ENCODE measurements around the gene GATA2. TPM values are rescaled to one million over a fixed set of nuclear protein-coding genes. Genes with fewer than 3 reads are reported as not detected.

Gene GATA2
- total RNA-seq, 6 donors from 2014 or later: 17.8 to 97.0 (median 63.0) TPM

DNA sequence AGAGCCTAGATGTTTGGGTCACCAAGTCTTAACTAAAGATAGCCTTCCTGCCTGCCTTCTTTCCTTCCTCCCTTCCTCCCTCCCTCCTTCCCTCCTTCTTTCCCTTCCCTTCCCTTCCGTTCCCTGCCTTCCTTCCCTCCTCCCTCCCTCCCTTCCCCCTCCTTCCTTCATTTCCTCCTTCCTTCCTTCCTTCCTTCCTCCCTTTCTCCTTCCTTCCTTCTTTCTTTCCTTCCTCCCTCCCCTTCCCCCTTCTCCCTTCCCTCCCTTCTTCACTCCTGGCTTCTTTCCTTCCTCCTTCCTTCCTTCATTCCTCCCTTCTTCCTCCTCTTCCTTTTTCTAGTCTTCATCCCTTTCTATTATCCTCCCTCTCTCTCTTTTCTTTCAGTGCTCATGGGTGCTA, 28.3 kb downstream of the GATA2 start:
- H3K4me1 ChIP-seq: no peaks in the 10 kb centered on the region
- WGBS, 2 donors: 23 to 52% methylated on average over 1 of the region's 1 CpG
- H3K27ac ChIP-seq: no peak overlapping the region
- no peaks in the 10 kb centered on the region for H3K36me3 ChIP-seq
- H3K9me3 ChIP-seq: no peaks in the 10 kb centered on the region
- no peaks in the 10 kb centered on the region for H3K27me3 ChIP-seq
- no peak overlapping the region for H3K4me3 ChIP-seq
- TF ChIP-seq POLR2A (IDR thresholded peaks at IDR 0.05) (no peak), EP300 (IDR thresholded peaks at IDR 0.05) (no peak), POLR2AphosphoS5 (IDR thresholded peaks at IDR 0.05) (no peak)
- TF ChIP-seq, protein P1, sequence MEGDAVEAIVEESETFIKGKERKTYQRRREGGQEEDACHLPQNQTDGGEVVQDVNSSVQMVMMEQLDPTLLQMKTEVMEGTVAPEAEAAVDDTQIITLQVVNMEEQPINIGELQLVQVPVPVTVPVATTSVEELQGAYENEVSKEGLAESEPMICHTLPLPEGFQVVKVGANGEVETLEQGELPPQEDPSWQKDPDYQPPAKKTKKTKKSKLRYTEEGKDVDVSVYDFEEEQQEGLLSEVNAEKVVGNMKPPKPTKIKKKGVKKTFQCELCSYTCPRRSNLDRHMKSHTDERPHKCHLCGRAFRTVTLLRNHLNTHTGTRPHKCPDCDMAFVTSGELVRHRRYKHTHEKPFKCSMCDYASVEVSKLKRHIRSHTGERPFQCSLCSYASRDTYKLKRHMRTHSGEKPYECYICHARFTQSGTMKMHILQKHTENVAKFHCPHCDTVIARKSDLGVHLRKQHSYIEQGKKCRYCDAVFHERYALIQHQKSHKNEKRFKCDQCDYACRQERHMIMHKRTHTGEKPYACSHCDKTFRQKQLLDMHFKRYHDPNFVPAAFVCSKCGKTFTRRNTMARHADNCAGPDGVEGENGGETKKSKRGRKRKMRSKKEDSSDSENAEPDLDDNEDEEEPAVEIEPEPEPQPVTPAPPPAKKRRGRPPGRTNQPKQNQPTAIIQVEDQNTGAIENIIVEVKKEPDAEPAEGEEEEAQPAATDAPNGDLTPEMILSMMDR (IDR thresholded peaks at IDR 0.05): no peak
- no peak for ATAC-seq (ENCODE audit: low FRiP score in 2 of 2)
- DNase-seq: no peak

DNA sequence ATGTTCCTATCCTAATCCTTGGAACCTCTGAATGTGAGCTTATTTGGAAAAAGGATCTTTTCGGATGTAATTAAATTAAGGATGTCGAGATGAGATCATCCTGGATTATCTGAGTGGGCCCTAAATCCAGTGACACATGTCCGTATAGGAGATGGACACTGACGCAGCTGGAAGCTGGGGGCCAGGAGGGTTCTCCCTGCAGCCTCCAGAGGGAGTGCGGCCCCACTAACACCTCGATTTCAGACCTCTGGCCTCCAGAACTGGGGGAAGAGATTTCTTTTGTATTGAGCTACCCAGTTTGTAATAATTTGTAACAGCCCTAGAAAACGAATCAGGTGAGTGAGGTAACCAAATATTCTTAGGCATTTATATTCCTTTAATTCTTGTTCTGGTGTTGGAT, 28.8 kb downstream of the GATA2 start:
- H3K9me3 ChIP-seq: no peaks in the 10 kb centered on the region
- 70 to 76% methylated on average over 7 of the region's 7 CpGs for WGBS, 2 donors

DNA sequence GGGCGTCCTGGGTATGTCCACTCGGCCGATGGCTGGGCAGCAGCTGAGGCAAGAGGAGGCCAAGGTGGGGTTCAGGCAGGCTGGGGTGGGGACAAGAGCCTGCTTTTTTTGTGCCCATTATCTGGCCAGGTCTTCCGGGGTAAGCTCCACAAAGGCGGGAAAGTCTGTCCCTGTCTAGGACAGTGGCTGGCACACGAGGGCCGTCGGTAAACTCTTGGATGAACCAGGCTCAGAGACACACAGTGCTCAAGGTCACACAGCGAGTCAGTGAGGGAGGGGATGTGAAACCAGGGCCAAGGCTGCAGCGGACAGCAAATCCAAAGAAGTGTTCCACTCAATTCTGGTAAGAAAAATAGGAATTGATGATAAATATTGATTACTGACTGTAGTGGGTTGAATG, 29.2 kb downstream of the GATA2 start:
- Histone ChIP-seq H3K27me3 (no peaks in the 10 kb centered on the region), H3K9me3 (no peaks in the 10 kb centered on the region), H3K4me3 (no peak overlapping the region), H3K27ac (no peak overlapping the region), H3K36me3 (no peaks in the 10 kb centered on the region), H3K4me1 (no peaks in the 10 kb centered on the region)
- 89 to 93% methylated on average over 10 of the region's 10 CpGs for WGBS, 2 donors
- TF ChIP-seq, protein P1 (IDR thresholded peaks at IDR 0.05): no peak
- TF ChIP-seq POLR2A (IDR thresholded peaks at IDR 0.05) (no peak), EP300 (IDR thresholded peaks at IDR 0.05) (no peak), POLR2AphosphoS5 (IDR thresholded peaks at IDR 0.05) (no peak)
- ATAC-seq (ENCODE audit: low FRiP score in 2 of 2): no peak
- DNase-seq: no peak

More for the DNA sequence above, 28.8 kb downstream of the GATA2 start:
- no peaks in the 10 kb centered on the region for H3K4me1 ChIP-seq
- no peaks in the 10 kb centered on the region for H3K36me3 ChIP-seq
- no peaks in the 10 kb centered on the region for H3K27me3 ChIP-seq
- H3K4me3 ChIP-seq: no peak overlapping the region
- no peak overlapping the region for H3K27ac ChIP-seq
- ATAC-seq (ENCODE audit: low FRiP score in 2 of 2) (no peak), DNase-seq (no peak)
- TF ChIP-seq POLR2AphosphoS5 (IDR thresholded peaks at IDR 0.05) (no peak), POLR2A (IDR thresholded peaks at IDR 0.05) (no peak)
- TF ChIP-seq, protein P1 (IDR thresholded peaks at IDR 0.05): peak in 4 of 6 experiments; percentile 10 to 36 (median 28)

DNA sequence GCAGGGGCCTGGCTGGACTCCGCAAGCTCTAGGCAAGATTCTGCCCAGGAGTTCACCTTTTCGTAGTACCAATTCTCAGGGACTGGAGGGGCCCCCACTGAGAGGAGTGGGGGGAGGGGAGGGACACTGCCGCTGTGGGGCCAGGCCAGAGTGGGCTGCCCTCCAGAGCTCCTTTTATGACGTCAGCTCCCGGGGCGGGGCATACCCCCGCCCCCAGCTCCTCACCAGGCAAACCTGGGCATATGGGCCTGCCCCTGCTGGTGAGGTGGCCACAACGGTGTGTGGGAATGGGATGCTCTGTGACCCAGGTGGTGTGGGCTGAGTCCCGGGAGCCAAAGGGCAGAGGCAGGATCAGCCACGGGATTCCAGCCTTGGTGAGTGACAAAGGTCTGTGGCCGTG, 29.6 kb downstream of the GATA2 start:
- H3K4me1 ChIP-seq: no peaks in the 10 kb centered on the region
- DNase-seq: no peak
- TF ChIP-seq EP300 (IDR thresholded peaks at IDR 0.05) (no peak), POLR2A (IDR thresholded peaks at IDR 0.05) (no peak)
- no peaks in the 10 kb centered on the region for H3K36me3 ChIP-seq
- no peak for ATAC-seq (ENCODE audit: low FRiP score in 2 of 2)
- H3K4me3 ChIP-seq: no peak overlapping the region
- 80 to 83% methylated on average over 2 to 11 of the region's 11 CpGs for whole genome bisulfite sequencing, 2 donors
- H3K27ac ChIP-seq: no peak overlapping the region
- H3K9me3 ChIP-seq: no peaks in the 10 kb centered on the region
- H3K27me3 ChIP-seq: no peaks in the 10 kb centered on the region

DNA sequence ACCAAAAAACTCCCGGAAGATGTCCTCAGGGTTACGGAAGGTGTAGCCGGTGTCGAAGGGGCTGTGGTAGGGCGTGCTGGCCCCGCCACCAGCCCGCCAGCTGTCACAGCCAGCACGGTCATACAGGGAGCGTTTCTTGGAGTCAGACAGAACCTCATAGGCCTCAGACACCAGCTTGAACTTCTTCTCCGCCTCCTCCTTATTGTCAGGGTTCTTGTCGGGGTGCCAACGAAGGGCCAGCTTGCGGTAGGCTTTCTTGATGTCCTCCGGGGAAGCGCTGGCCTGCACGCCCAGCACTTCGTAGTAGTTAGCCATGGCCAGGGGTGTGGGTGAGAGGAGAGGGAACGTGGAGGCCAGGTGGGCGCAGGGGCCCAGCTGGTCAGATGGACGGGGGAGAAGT, 30.1 kb downstream of the GATA2 start:
- DNase-seq: no peak
- TF ChIP-seq, protein P1 (IDR thresholded peaks at IDR 0.05): no peak
- TF ChIP-seq POLR2A (IDR thresholded peaks at IDR 0.05) (no peak), EP300 (IDR thresholded peaks at IDR 0.05) (no peak), POLR2AphosphoS5 (IDR thresholded peaks at IDR 0.05) (no peak)
- Histone ChIP-seq H3K4me1 (no peaks in the 10 kb centered on the region), H3K9me3 (no peaks in the 10 kb centered on the region), H3K27me3 (no peaks in the 10 kb centered on the region), H3K36me3 (no peaks in the 10 kb centered on the region), H3K27ac (no peak overlapping the region), H3K4me3 (no peak overlapping the region)
- ATAC-seq (ENCODE audit: low FRiP score in 2 of 2): no peak
- 82 to 90% methylated on average over 19 to 20 of the region's 20 CpGs for WGBS, 2 donors
